H1 (cell line): ENCODE measurements around the gene TRPV4. TPM values are rescaled to one million over a fixed set of nuclear protein-coding genes. Genes with fewer than 3 reads are reported as not detected.
A peak's percentile ranks its signal among the peaks of the same experiment; 100 is the strongest.

Source experiments
- CTCF ChIA-PET: fragments of 300-600 bp; sonication (Branson Sonifier 250); formaldehyde crosslinking; loops from one replicate; lab custom pipeline; 2021; ENCODE audit not compliant: partially characterized antibody; lab: Charles Lee
- POLR2A ChIA-PET: fragments of 300-600 bp; sonication (Branson Sonifier 250); formaldehyde crosslinking; loops from one replicate; lab custom pipeline; 2021; ENCODE audit warnings: inconsistent platforms; ENCODE audit not compliant: partially characterized antibody; lab: Charles Lee
- DNase-seq, 2 experiments: peaks; one replicate each; pipeline versions ENCODE4 v3.0.0 to v3.0.0-alpha.2; 2010 to 2022; ENCODE audit warnings: low spot score in 2 of 2, low read depth in 1 of 2, mixed read lengths in 1 of 2
- FAIRE-seq: peaks from 2 replicates; lab custom pipeline; 2011; peaks lifted over from hg19 to GRCh38; lab: Jason Lieb, UNC
- H2AFZ ChIP-seq: 2 replicates; pipeline ENCODE4 v1.8.1; 2012; ENCODE audit warnings: low read length, inconsistent platforms
- H2AK5ac ChIP-seq: 2 replicates; pipeline ENCODE4 v1.6.1; 2013; ENCODE audit warnings: low read depth, low read length
- H2BK120ac ChIP-seq: replicated peaks from 2 replicates; pipeline ENCODE3; 2013; ENCODE audit warnings: low read depth, low read length, inconsistent platforms
- H2BK12ac ChIP-seq: 2 replicates; pipeline ENCODE4 v1.6.1; 2013; ENCODE audit warnings: low read depth, low read length
- H2BK15ac ChIP-seq: 2 replicates; pipeline ENCODE4 v1.6.1; 2013; ENCODE audit warnings: low read length
- H2BK20ac ChIP-seq: 2 replicates; pipeline ENCODE4 v1.6.1; 2013; ENCODE audit warnings: low read length
- H2BK5ac ChIP-seq: 2 replicates; pipeline ENCODE4 v1.6.1; 2013; ENCODE audit warnings: low read depth, low read length
- H3K14ac ChIP-seq: 2 replicates; pipeline ENCODE4 v1.6.1; 2013; ENCODE audit warnings: inconsistent platforms; ENCODE audit not compliant: insufficient read length
- H3K18ac ChIP-seq: 2 replicates; pipeline ENCODE4 v1.6.1; 2013; ENCODE audit warnings: low read length; ENCODE audit errors: extremely low read depth
- H3K23ac ChIP-seq: 2 replicates; pipeline ENCODE4 v1.6.1; 2013; ENCODE audit warnings: inconsistent platforms; ENCODE audit not compliant: insufficient read length
- H3K23me2 ChIP-seq: 2 replicates; pipeline ENCODE4 v1.6.1; 2013; ENCODE audit warnings: low read depth, low read length
- H3K27ac ChIP-seq: 2 replicates; pipeline ENCODE4 v1.6.1; 2011; ENCODE audit warnings: low read depth, low read length, inconsistent platforms
- H3K27me3 ChIP-seq, 4 experiments: replicated peaks in 1 of 4; 1 replicate in 1 of 4; 2 replicates in 3 of 4; pipeline versions ENCODE4 v1.6.1 to v1.8.1; 2011 to 2013; ENCODE audit warnings: low read length in 3 of 4, mild to moderate bottlenecking in 3 of 4, inconsistent platforms in 2 of 4, mixed read lengths in 2 of 4, moderate library complexity in 1 of 4; ENCODE audit not compliant: control insufficient read depth in 3 of 4, insufficient read depth in 3 of 4; ENCODE audit errors: extremely low read depth in 1 of 4
- H3K36me3 ChIP-seq, 4 experiments: 2 replicates each; pipeline versions ENCODE4 v1.6.1 to v1.8.1; 2011 to 2013; ENCODE audit warnings: mild to moderate bottlenecking in 4 of 4, low read length in 3 of 4, moderate library complexity in 2 of 4, control low read depth in 1 of 4, inconsistent platforms in 1 of 4; ENCODE audit not compliant: insufficient read depth in 4 of 4, control insufficient read depth in 2 of 4
- H3K4ac ChIP-seq: replicated peaks from 2 replicates; pipeline ENCODE3; 2013; ENCODE audit warnings: low read length, low read depth, mixed read lengths, inconsistent platforms; ENCODE audit not compliant: insufficient read length
- H3K4me1 ChIP-seq, 4 experiments: replicated peaks in 1 of 4; 1 replicate in 1 of 4; 2 replicates in 3 of 4; pipeline versions ENCODE4 v1.6.1 to v1.8.1; 2011 to 2013; ENCODE audit warnings: low read length in 3 of 4, inconsistent platforms in 2 of 4, mixed read lengths in 1 of 4; ENCODE audit not compliant: insufficient read depth in 4 of 4, control insufficient read depth in 3 of 4
- H3K4me2 ChIP-seq, 2 experiments: 2 replicates each; pipeline versions ENCODE4 v1.6.1 to v1.8.1; 2011 to 2013; ENCODE audit warnings: low read depth in 2 of 2, low read length in 2 of 2, control low read depth in 1 of 2, inconsistent platforms in 1 of 2, mild to moderate bottlenecking in 1 of 2; ENCODE audit not compliant: insufficient read depth in 1 of 2
- H3K4me3 ChIP-seq, 4 experiments: fragments of 200-600, 300-600 bp in 1 of 4; sonication (generic), shearing (Covaris generic), sonication (Bioruptor Twin) in 1 of 4; 2 replicates each; pipeline versions ENCODE4 v1.5.1 to v1.8.1; 2011 to 2016; ENCODE audit warnings: low read length in 4 of 4, low read depth in 3 of 4, control low read depth in 2 of 4, inconsistent platforms in 2 of 4, mild to moderate bottlenecking in 2 of 4, mixed read lengths in 1 of 4, moderate library complexity in 1 of 4; ENCODE audit not compliant: insufficient read depth in 2 of 4; ENCODE audit errors: extremely low read depth in 1 of 4
- H3K56ac ChIP-seq: replicated peaks from 2 replicates; pipeline ENCODE3; 2013; ENCODE audit warnings: low read depth, mild to moderate bottlenecking, mixed read lengths, low read length, inconsistent platforms; ENCODE audit not compliant: insufficient read length
- H3K79me1 ChIP-seq: 2 replicates; pipeline ENCODE4 v1.6.1; 2013; ENCODE audit warnings: low read depth, low read length, control low read depth
- H3K79me2 ChIP-seq, 2 experiments: 2 replicates each; pipeline versions ENCODE4 v1.6.1 to v1.8.1; 2012 to 2013; ENCODE audit warnings: low read length in 2 of 2, mild to moderate bottlenecking in 2 of 2, inconsistent platforms in 1 of 2; ENCODE audit not compliant: insufficient read depth in 2 of 2, control insufficient read depth in 1 of 2
- H3K9ac ChIP-seq, 4 experiments: replicated peaks in 1 of 4; 1 replicate in 1 of 4; 2 replicates in 3 of 4; pipeline versions ENCODE4 v1.6.1 to v1.8.1; 2011 to 2013; ENCODE audit warnings: low read depth in 3 of 4, low read length in 3 of 4, control low read depth in 2 of 4, mild to moderate bottlenecking in 2 of 4, moderate library complexity in 2 of 4, inconsistent platforms in 1 of 4; ENCODE audit errors: extremely low read depth in 1 of 4
- H3K9me3 ChIP-seq, 2 experiments: 2 replicates each; pipeline versions ENCODE4 v1.6.1 to v1.8.1; 2012 to 2013; ENCODE audit warnings: mild to moderate bottlenecking in 2 of 2, moderate library complexity in 2 of 2, control low read depth in 1 of 2, inconsistent platforms in 1 of 2, low read depth in 1 of 2, low read length in 1 of 2, mixed read lengths in 1 of 2; ENCODE audit not compliant: insufficient read depth in 2 of 2
- H4K20me1 ChIP-seq, 2 experiments: replicated peaks in 1 of 2; 2 replicates each; pipeline versions ENCODE3 to v1.8.1; 2011 to 2013; ENCODE audit warnings: inconsistent platforms in 2 of 2, low read length in 2 of 2, mild to moderate bottlenecking in 1 of 2; ENCODE audit not compliant: insufficient read depth in 2 of 2, control insufficient read depth in 1 of 2
- H4K5ac ChIP-seq: 2 replicates; pipeline ENCODE4 v1.6.1; 2013; ENCODE audit warnings: low read length, low read depth, mixed read lengths, inconsistent platforms; ENCODE audit not compliant: insufficient read length
- H4K8ac ChIP-seq: 2 replicates; pipeline ENCODE4 v1.8.0; 2013; ENCODE audit warnings: mild to moderate bottlenecking, moderate library complexity, low read length, inconsistent platforms; ENCODE audit not compliant: insufficient read depth; ENCODE audit errors: extremely low read depth
- H4K91ac ChIP-seq: replicated peaks from 2 replicates; pipeline ENCODE3; 2013; ENCODE audit warnings: low read length, mixed read lengths, inconsistent platforms; ENCODE audit not compliant: insufficient read length
- EZH2 ChIP-seq: fragments of 200-600 bp; sonication (generic); IDR thresholded peaks from 2 replicates; pipeline ENCODE4 v1.7.1; 2012; ENCODE audit warnings: low read depth, mild to moderate bottlenecking, moderate library complexity, low read length, inconsistent platforms; ENCODE audit not compliant: severe bottlenecking
- HDAC6 ChIP-seq: IDR thresholded peaks from one replicate; pipeline ENCODE4 v1.7.1; 2012; ENCODE audit warnings: low read depth, mild to moderate bottlenecking, inconsistent platforms, low read length, moderate library complexity
- KDM5A ChIP-seq: fragments of 200-600 bp; IDR thresholded peaks from 2 replicates; pipeline ENCODE4 v1.7.1; 2012; ENCODE audit warnings: mild to moderate bottlenecking, low read length, inconsistent platforms, mixed read lengths
- SP2 ChIP-seq: IDR thresholded peaks from 2 replicates; pipeline ENCODE4 v1.6.1; 2012; ENCODE audit warnings: mild to moderate bottlenecking, low read length, inconsistent platforms
- TAF1 ChIP-seq: IDR thresholded peaks from 2 replicates; pipeline ENCODE4 v1.6.1; 2011; ENCODE audit warnings: mild to moderate bottlenecking, low read depth, low read length
- WGBS, 2 experiments: shearing (Covaris generic) in 1 of 2; methylation state at CpG; one replicate each; pipeline versions ENCODE4 v1.1.6 to v1.1.7; 2013 to 2015; ENCODE audit warnings: low lambda C conversion rate in 2 of 2, mixed read lengths in 2 of 2, inconsistent platforms in 1 of 2, low coverage in 1 of 2, missing lambda C conversion rate in 1 of 2; ENCODE audit not compliant: insufficient replicate concordance in 2 of 2, insufficient coverage in 1 of 2, insufficient read length in 1 of 2; ENCODE audit errors: extremely low coverage in 1 of 2, missing lambda C conversion rate in 1 of 2; 5-methylcytosine and 5-hydroxymethylcytosine counted together
- polyA plus RNA-seq, 7 experiments: library from polyadenylated mRNA; depleted of rRNA in 3 of 7; stranded (reverse) in 5 of 7; unstranded in 2 of 7; fragments of >200 nt in 5 of 7; fragments of 200-250 nt in 2 of 7; gene quantifications; 1 replicate in 5 of 7; 2 replicates in 1 of 7; 4 replicates in 1 of 7; pipeline versions ENCODE4 v1.2.1 to v1.2.3, GENCODE V29; 2011 to 2013; ENCODE audit warnings: missing spikeins in 2 of 7, mixed read lengths in 2 of 7
- total RNA-seq: library from RNA; stranded (reverse); fragmentation: NEBNext Ultra II Directional; extraction: Animal tissue kit (Norgen Biotek cat#: 25700); gene quantifications from 2 replicates; pipeline ENCODE4 v1.2.1, GENCODE V29; 2021

TRPV4 gene
- total and polyA plus RNA-seq, 2 of the 8 experiments (the other 6 are each of a cell fraction or from before 2014, with no cell fraction given) = 2.1 to 6.2 TPM

GRCh38 chr12:109808876-109809646, 24.1 kb downstream of the TRPV4 start:
- POLR2A ChIA-PET = no interaction called here
- CTCF ChIA-PET = interaction anchor here (0.8 to 6.1 kb wide), 4 partner anchors 27 to 54 kb away, joined by 3 to 183 read pairs (median 4); no protein-coding TSS in a partner anchor
- Histone ChIP-seq H3K27ac (no peak overlapping the region), H3K14ac (no peak overlapping the region), H2BK15ac (no peak overlapping the region), H3K27me3 (no peaks in the 10 kb centered on the region), H3K4me3 (no peak overlapping the region), H3K4me1 (no peaks in the 10 kb centered on the region), H4K91ac (no peak overlapping the region), H2BK120ac (no peak overlapping the region), H3K36me3 (no peaks in the 10 kb centered on the region), H3K9me3 (0 out of 4 replicates have a peak, but pooled peaks cover 0 to 5% of the 10 kb centered on the region in 2 experiments), H2BK5ac (no peak overlapping the region), H2AK5ac (no peak overlapping the region), H4K8ac (no peak overlapping the region), H3K4me2 (no peak overlapping the region), H3K23ac (no peak overlapping the region), H3K18ac (no peak overlapping the region), H3K23me2 (peaks cover 20% of the 10 kb centered on the region; the same call in 1 of the 2 replicates), H2BK20ac (no peak overlapping the region), H3K79me1 (no peaks in the 10 kb centered on the region; the same call in 1 of the 2 replicates), H3K9ac (no peak overlapping the region), H2BK12ac (no peak overlapping the region), H3K79me2 (no peaks in the 10 kb centered on the region), H4K20me1 (peaks cover 0 to 15% of the 10 kb centered on the region in 2 experiments), H3K56ac (peak overlapping the region; percentile 97), H2AFZ (no peak overlapping the region), H3K4ac (no peak overlapping the region), H4K5ac (no peak overlapping the region)
- TF ChIP-seq TAF1 (no peak), KDM5A (no peak), SP2 (no peak), HDAC6 (no peak), EZH2 (no peak)
- FAIRE-seq = no peak
- WGBS, 2 experiments = 65 to 100% methylated on average over 3 to 4 of the region's 4 CpGs
- DNase-seq = no peak
